Measurements from ENCODE around the gene OR2T8.

GRCh38 chr1:247936415-247936814 lies 16.4 kb downstream of the OR2T8 start:
- no peak for TF ChIP-seq REST (IDR thresholded peaks at IDR 0.05; ENCODE audit: insufficient read depth in 1 of 2, low read depth in 2 of 2, low read length in 2 of 2)
- TF ChIP-seq POLR2AphosphoS5 (IDR thresholded peaks at IDR 0.05; ENCODE audit: low read depth, low read length), result no peak

Measured in PFSK-1 (cell line).